K562 (cell line): ENCODE results near the gene ATP9B. TPM values are rescaled to one million over a fixed set of nuclear protein-coding genes. Genes with fewer than 3 reads are reported as not detected.

Experiments used
- BRD9 ChIP-seq: fragments of 450-650 bp; IDR thresholded peaks from 2 replicates; pipeline ENCODE4 v1.6.1; 2018; ENCODE audit warnings: low read depth; ENCODE audit not compliant: partially characterized antibody
- CBX2 ChIP-seq: fragments of 200-600 bp; sonication (generic); IDR thresholded peaks from one replicate; pipeline ENCODE4 v1.6.1; 2012; ENCODE audit warnings: mild to moderate bottlenecking, low read length, inconsistent platforms; ENCODE audit not compliant: insufficient read depth, poor library complexity, severe bottlenecking
- CBX5 ChIP-seq: IDR thresholded peaks from 2 replicates; pipeline ENCODE4 v1.6.1; 2014; ENCODE audit warnings: low read depth, borderline replicate concordance
- CHCHD3 ChIP-seq: fragments of 250-450 bp; sonication (Bioruptor Pico); IDR thresholded peaks from 2 replicates; pipeline ENCODE4 v2.1.2; 2022; ENCODE audit warnings: mild to moderate bottlenecking
- ERF ChIP-seq: fragments of 450-650 bp; formaldehyde crosslinking; IDR thresholded peaks from 2 replicates; pipeline ENCODE4 v1.4.0; 2020; ENCODE audit warnings: mild to moderate bottlenecking, mixed read lengths
- JUN ChIP-seq, 2 experiments: sonication (generic) in 1 of 2; formaldehyde crosslinking in 1 of 2; IDR thresholded peaks; 2 replicates each; pipeline versions ENCODE4 v1.6.1 to v1.8.0; 2012 to 2022; ENCODE audit warnings: borderline replicate concordance in 2 of 2, mild to moderate bottlenecking in 2 of 2, improper control_type of control experiment in 1 of 2, low read depth in 1 of 2, low read length in 1 of 2, missing genetic modification reagents in 1 of 2
- KHSRP ChIP-seq: fragments of 450-650 bp; IDR thresholded peaks from 2 replicates; pipeline ENCODE4 v1.6.1; 2017
- MTA1 ChIP-seq: fragments of 450-650 bp; IDR thresholded peaks from 2 replicates; pipeline ENCODE4 v1.6.1; 2017; ENCODE audit warnings: borderline replicate concordance
- PCBP2 ChIP-seq: fragments of 200-400 bp; formaldehyde crosslinking; IDR thresholded peaks from 2 replicates; pipeline ENCODE4 v1.6.1; 2018; ENCODE audit warnings: low read length, low read depth, mild to moderate bottlenecking, moderate library complexity; ENCODE audit not compliant: poor library complexity, severe bottlenecking
- POLR2B ChIP-seq: fragments of 450-650 bp; IDR thresholded peaks from 2 replicates; pipeline ENCODE4 v1.6.1; 2018; ENCODE audit warnings: low read depth; ENCODE audit not compliant: partially characterized antibody
- RB1 ChIP-seq: fragments of 450-650 bp; IDR thresholded peaks from 2 replicates; pipeline ENCODE4 v1.6.1; 2017; ENCODE audit warnings: low read depth, mild to moderate bottlenecking
- ZNF316 ChIP-seq: fragments of 450-650 bp; IDR thresholded peaks from 2 replicates; pipeline ENCODE4 v1.6.1; 2016
- polyA plus RNA-seq, 8 experiments: library from polyadenylated mRNA; depleted of rRNA in 4 of 8; stranded (reverse) in 5 of 8; unstranded in 3 of 8; fragments of >200 nt; fragmentation: Nextera tagmentation in 2 of 8; fragmentation: Illumina TruSeq in 1 of 8; extraction: Ambion mirVana in 2 of 8; extraction: Trizol in 1 of 8; gene quantifications; 2 replicates each; pipeline versions ENCODE4 v1.2.1 to v1.2.3, GENCODE V29; 2011 to 2014; ENCODE audit warnings: inconsistent platforms in 1 of 8, missing spikeins in 1 of 8
- total RNA-seq, 7 experiments: library from RNA; depleted of rRNA in 6 of 7; stranded (reverse); fragments of >200 nt in 6 of 7; fragmentation: Illumina TruSeq in 2 of 7; extraction: Trizol in 2 of 7; gene quantifications; 2 replicates each; pipeline versions ENCODE4 v1.2.1 to v1.2.3, GENCODE V29; 2011 to 2021; ENCODE audit warnings: low replicate concordance in 1 of 7
- TF ChIP-seq, protein P1 (sequence below): fragments of 450-650 bp; IDR thresholded peaks from 2 replicates; pipeline ENCODE4 v1.7.0; 2016; ENCODE audit warnings: borderline replicate concordance
- TF ChIP-seq, protein P2 (sequence below): fragments of 200-800 bp; sonication (Bioruptor generic); IDR thresholded peaks from 2 replicates; pipeline ENCODE4 v1.6.1; 2017; ENCODE audit warnings: missing genetic modification characterization, missing compliant biosample characterization
- TF ChIP-seq, protein P3 (sequence below): fragments of 450-650 bp; IDR thresholded peaks from 2 replicates; pipeline ENCODE4 v1.7.1; 2018; ENCODE audit warnings: mild to moderate bottlenecking, low read depth; ENCODE audit not compliant: partially characterized antibody
- TF ChIP-seq, protein P4 (sequence below): sonication (generic); formaldehyde crosslinking; IDR thresholded peaks from 2 replicates; pipeline ENCODE4 v1.8.0; 2022; ENCODE audit warnings: mild to moderate bottlenecking, missing genetic modification reagents, borderline replicate concordance
- TF ChIP-seq, protein P5 (sequence below): fragments of 250-450 bp; sonication (Bioruptor Pico); IDR thresholded peaks from 2 replicates; pipeline ENCODE4 v1.8.0; 2022; ENCODE audit warnings: inconsistent platforms, mild to moderate bottlenecking, moderate library complexity, borderline replicate concordance

ATP9B gene
- total and polyA plus RNA-seq, 9 of the 15 experiments (the other 6 are each of a cell fraction or from before 2014, with no cell fraction given): 0.66 to 13.2 (median 7.9) TPM

DNA sequence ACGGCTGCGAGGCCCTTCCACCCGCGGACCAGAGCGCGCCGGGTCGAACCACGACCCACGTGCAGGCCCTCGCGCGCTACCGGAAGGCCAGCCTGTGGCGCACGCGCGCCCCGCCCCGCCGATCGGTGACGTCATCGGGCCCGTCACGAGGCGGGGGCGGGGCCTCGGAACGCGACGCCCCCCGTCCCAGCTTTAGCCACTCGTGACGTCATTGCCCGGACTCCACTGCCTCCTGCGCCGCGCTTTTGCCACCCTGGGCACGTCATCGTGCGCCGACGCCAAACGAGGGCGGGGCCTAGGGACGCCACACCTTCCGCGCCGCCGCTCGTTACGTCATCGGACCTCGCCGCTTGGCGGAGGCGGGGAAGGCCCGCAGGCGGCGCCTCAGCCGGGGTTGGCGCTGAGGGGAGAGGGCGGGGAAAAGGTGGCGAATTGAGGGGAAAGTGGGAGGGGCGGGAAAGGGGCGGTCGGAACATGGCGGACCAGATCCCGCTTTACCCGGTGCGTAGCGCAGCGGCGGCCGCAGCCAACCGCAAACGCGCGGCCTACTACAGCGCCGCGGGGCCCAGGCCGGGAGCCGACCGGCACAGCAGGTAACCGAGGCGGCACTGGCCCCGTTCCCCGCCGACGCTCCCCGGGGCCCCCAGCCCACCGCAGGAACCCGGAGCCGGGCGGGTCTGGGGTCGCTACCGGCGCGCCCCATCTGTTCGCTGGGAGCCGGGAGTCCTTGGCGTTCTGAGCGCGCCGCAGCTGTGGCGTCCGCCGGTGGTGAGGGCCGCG lies at the start of gene ATP9B (continued):
- TF ChIP-seq, protein P1, sequence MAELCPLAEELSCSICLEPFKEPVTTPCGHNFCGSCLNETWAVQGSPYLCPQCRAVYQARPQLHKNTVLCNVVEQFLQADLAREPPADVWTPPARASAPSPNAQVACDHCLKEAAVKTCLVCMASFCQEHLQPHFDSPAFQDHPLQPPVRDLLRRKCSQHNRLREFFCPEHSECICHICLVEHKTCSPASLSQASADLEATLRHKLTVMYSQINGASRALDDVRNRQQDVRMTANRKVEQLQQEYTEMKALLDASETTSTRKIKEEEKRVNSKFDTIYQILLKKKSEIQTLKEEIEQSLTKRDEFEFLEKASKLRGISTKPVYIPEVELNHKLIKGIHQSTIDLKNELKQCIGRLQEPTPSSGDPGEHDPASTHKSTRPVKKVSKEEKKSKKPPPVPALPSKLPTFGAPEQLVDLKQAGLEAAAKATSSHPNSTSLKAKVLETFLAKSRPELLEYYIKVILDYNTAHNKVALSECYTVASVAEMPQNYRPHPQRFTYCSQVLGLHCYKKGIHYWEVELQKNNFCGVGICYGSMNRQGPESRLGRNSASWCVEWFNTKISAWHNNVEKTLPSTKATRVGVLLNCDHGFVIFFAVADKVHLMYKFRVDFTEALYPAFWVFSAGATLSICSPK: no peak
- TF ChIP-seq JUN (IDR thresholded peaks at IDR 0.05; ENCODE audit: borderline replicate concordance, low read depth, low read length): peak; percentile 82
- no peak for TF ChIP-seq JUN (CRISPR knock-in tag; IDR thresholded peaks at IDR 0.05; ENCODE audit: borderline replicate concordance)
- peak; percentile 71 for TF ChIP-seq RB1
- TF ChIP-seq, protein P2, sequence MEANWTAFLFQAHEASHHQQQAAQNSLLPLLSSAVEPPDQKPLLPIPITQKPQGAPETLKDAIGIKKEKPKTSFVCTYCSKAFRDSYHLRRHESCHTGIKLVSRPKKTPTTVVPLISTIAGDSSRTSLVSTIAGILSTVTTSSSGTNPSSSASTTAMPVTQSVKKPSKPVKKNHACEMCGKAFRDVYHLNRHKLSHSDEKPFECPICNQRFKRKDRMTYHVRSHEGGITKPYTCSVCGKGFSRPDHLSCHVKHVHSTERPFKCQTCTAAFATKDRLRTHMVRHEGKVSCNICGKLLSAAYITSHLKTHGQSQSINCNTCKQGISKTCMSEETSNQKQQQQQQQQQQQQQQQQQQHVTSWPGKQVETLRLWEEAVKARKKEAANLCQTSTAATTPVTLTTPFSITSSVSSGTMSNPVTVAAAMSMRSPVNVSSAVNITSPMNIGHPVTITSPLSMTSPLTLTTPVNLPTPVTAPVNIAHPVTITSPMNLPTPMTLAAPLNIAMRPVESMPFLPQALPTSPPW (CRISPR knock-in tag): peak; percentile 84
- TF ChIP-seq CHCHD3 (CRISPR knock-in tag): no peak
- TF ChIP-seq POLR2B: peak; percentile 40
- no peak for TF ChIP-seq ZNF316
- TF ChIP-seq, protein P3, sequence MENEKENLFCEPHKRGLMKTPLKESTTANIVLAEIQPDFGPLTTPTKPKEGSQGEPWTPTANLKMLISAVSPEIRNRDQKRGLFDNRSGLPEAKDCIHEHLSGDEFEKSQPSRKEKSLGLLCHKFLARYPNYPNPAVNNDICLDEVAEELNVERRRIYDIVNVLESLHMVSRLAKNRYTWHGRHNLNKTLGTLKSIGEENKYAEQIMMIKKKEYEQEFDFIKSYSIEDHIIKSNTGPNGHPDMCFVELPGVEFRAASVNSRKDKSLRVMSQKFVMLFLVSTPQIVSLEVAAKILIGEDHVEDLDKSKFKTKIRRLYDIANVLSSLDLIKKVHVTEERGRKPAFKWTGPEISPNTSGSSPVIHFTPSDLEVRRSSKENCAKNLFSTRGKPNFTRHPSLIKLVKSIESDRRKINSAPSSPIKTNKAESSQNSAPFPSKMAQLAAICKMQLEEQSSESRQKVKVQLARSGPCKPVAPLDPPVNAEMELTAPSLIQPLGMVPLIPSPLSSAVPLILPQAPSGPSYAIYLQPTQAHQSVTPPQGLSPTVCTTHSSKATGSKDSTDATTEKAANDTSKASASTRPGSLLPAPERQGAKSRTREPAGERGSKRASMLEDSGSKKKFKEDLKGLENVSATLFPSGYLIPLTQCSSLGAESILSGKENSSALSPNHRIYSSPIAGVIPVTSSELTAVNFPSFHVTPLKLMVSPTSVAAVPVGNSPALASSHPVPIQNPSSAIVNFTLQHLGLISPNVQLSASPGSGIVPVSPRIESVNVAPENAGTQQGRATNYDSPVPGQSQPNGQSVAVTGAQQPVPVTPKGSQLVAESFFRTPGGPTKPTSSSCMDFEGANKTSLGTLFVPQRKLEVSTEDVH: peak; percentile 87
- TF ChIP-seq CBX2: no peak
- TF ChIP-seq, protein P4, sequence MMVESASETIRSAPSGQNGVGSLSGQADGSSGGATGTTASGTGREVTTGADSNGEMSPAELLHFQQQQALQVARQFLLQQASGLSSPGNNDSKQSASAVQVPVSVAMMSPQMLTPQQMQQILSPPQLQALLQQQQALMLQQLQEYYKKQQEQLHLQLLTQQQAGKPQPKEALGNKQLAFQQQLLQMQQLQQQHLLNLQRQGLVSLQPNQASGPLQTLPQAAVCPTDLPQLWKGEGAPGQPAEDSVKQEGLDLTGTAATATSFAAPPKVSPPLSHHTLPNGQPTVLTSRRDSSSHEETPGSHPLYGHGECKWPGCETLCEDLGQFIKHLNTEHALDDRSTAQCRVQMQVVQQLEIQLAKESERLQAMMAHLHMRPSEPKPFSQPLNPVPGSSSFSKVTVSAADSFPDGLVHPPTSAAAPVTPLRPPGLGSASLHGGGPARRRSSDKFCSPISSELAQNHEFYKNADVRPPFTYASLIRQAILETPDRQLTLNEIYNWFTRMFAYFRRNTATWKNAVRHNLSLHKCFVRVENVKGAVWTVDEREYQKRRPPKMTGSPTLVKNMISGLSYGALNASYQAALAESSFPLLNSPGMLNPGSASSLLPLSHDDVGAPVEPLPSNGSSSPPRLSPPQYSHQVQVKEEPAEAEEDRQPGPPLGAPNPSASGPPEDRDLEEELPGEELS (CRISPR knock-in tag): no peak
- no peak for TF ChIP-seq CBX5
- TF ChIP-seq KHSRP: peak; percentile 96
- no peak for TF ChIP-seq PCBP2
- TF ChIP-seq BRD9: no peak
- TF ChIP-seq MTA1: peak; percentile 98
- TF ChIP-seq, protein P5, sequence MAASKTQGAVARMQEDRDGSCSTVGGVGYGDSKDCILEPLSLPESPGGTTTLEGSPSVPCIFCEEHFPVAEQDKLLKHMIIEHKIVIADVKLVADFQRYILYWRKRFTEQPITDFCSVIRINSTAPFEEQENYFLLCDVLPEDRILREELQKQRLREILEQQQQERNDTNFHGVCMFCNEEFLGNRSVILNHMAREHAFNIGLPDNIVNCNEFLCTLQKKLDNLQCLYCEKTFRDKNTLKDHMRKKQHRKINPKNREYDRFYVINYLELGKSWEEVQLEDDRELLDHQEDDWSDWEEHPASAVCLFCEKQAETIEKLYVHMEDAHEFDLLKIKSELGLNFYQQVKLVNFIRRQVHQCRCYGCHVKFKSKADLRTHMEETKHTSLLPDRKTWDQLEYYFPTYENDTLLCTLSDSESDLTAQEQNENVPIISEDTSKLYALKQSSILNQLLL (CRISPR knock-in tag): no peak
- 0 out of 2 replicates have a peak, but pooled peaks have one; percentile 66 for TF ChIP-seq ERF (CRISPR knock-in tag)
